SU-DHL-6 (cell line): Measurements from ENCODE around the gene LDB2.

Source experiments
- H2AFZ ChIP-seq: fragments of 200-600 bp; sonication (generic); 2 replicates; pipeline ENCODE4 v1.6.1; 2014; ENCODE audit warnings: low read depth, mild to moderate bottlenecking, moderate library complexity, mixed read lengths, antibody characterized with exemption, low read length; ENCODE audit not compliant: severe bottlenecking
- H3F3A ChIP-seq: fragments of 200-600 bp; shearing (Covaris generic); 2 replicates; pipeline ENCODE4 v1.6.0; 2016; ENCODE audit warnings: antibody characterized with exemption, mild to moderate bottlenecking; ENCODE audit not compliant: insufficient read depth
- H3K27ac ChIP-seq: fragments of 200-600 bp; sonication (generic); 2 replicates; pipeline ENCODE4 v1.5.1; 2016; ENCODE audit warnings: low read depth, mild to moderate bottlenecking, low read length, moderate library complexity, mixed read lengths
- H3K27me3 ChIP-seq: fragments of 200-600 bp; sonication (generic), shearing (Covaris generic); 2 replicates; pipeline ENCODE4 v1.6.0; 2014; ENCODE audit warnings: mild to moderate bottlenecking, low read length
- H3K36me3 ChIP-seq: fragments of 200-600 bp; sonication (generic); 2 replicates; pipeline ENCODE4 v1.6.1; 2014; ENCODE audit warnings: mild to moderate bottlenecking, low read length, mixed read lengths
- H3K4me2 ChIP-seq: fragments of 300-600, 200-600 bp; shearing (Covaris generic), sonication (generic); 2 replicates; pipeline ENCODE4 v1.6.0; 2014; ENCODE audit warnings: low read length, low read depth, mild to moderate bottlenecking; ENCODE audit not compliant: poor library complexity, severe bottlenecking
- H3K4me3 ChIP-seq: fragments of 200-600 bp; sonication (generic); 2 replicates; pipeline ENCODE4 v1.5.1; 2014; ENCODE audit warnings: antibody characterized with exemption, low read length, mild to moderate bottlenecking, mixed read lengths; ENCODE audit not compliant: insufficient read depth, poor library complexity, severe bottlenecking
- H3K79me2 ChIP-seq: fragments of 200-600 bp; sonication (generic); 2 replicates; pipeline ENCODE4 v1.6.1; 2014; ENCODE audit warnings: mild to moderate bottlenecking, low read length, moderate library complexity; ENCODE audit not compliant: insufficient read depth
- H3K9ac ChIP-seq: fragments of 200-600 bp; sonication (generic); 2 replicates; pipeline ENCODE4 v1.7.0; 2014; ENCODE audit warnings: mild to moderate bottlenecking, low read length
- H3K9me2 ChIP-seq: fragments of 200-600 bp; sonication (generic); replicated peaks from 2 replicates; pipeline ENCODE4 v1.6.1; 2014; ENCODE audit warnings: low read length; ENCODE audit not compliant: insufficient read depth
- H3K9me3 ChIP-seq: fragments of 200-600 bp; sonication (generic); 2 replicates; pipeline ENCODE4 v1.6.1; 2014; ENCODE audit warnings: low read length, mixed read lengths; ENCODE audit not compliant: insufficient read depth
- H4K20me1 ChIP-seq: fragments of 200-600 bp; sonication (generic); 2 replicates; pipeline ENCODE4 v1.6.1; 2014; ENCODE audit warnings: low read depth, mild to moderate bottlenecking, antibody characterized with exemption, low read length, moderate library complexity, mixed read lengths
- CTCF ChIP-seq: fragments of 200-600 bp; sonication (generic); IDR thresholded peaks from one replicate; pipeline ENCODE4 v1.5.1; 2017; ENCODE audit warnings: antibody characterized with exemption, mild to moderate bottlenecking, low read length, moderate library complexity; ENCODE audit not compliant: insufficient read depth, poor library complexity, severe bottlenecking
- EZH2phosphoT487 ChIP-seq: fragments of 200-600 bp; sonication (generic), shearing (Covaris generic); conservative IDR thresholded peaks from 2 replicates; pipeline ENCODE4 v1.6.1; 2018; ENCODE audit warnings: mild to moderate bottlenecking, antibody characterized with exemption, low read length, moderate library complexity, mixed read lengths

LDB2 gene

GRCh38 chr4:16835597-16836247, 62.7 kb downstream of the LDB2 start:
- Histone ChIP-seq H3K9me3 (no peaks in the 10 kb centered on the region; the same call in 1 of the 2 replicates), H3K27ac (no peak overlapping the region), H3F3A (no peaks in the 10 kb centered on the region), H3K4me2 (no peak overlapping the region), H3K36me3 (no peaks in the 10 kb centered on the region), H3K9ac (no peak overlapping the region), H4K20me1 (no peaks in the 10 kb centered on the region), H3K79me2 (no peaks in the 10 kb centered on the region), H3K4me3 (no peak overlapping the region), H3K9me2 (no peaks in the 10 kb centered on the region), H2AFZ (no peak overlapping the region), H3K27me3 (no peaks in the 10 kb centered on the region)
- no peak for TF ChIP-seq EZH2phosphoT487
- no peak for TF ChIP-seq CTCF

GRCh38 chr4:16834814-16835213, 63.6 kb downstream of the LDB2 start:
- Histone ChIP-seq H2AFZ (no peak overlapping the region), H3K27me3 (no peaks in the 10 kb centered on the region), H3K4me3 (no peak overlapping the region), H3K27ac (no peak overlapping the region), H3K36me3 (no peaks in the 10 kb centered on the region), H3K9me2 (no peaks in the 10 kb centered on the region), H3K9ac (no peak overlapping the region), H3K4me2 (no peak overlapping the region), H3K9me3 (no peaks in the 10 kb centered on the region; the same call in 1 of the 2 replicates), H3K79me2 (no peaks in the 10 kb centered on the region), H4K20me1 (no peaks in the 10 kb centered on the region), H3F3A (no peaks in the 10 kb centered on the region)
- TF ChIP-seq CTCF (no peak), EZH2phosphoT487 (no peak)

- Histone ChIP-seq H3K4me3 (no peak overlapping the region), H3K36me3 (no peaks in the 10 kb centered on the region), H3K9ac (no peak overlapping the region), H3K79me2 (no peaks in the 10 kb centered on the region), H2AFZ (no peak overlapping the region), H3F3A (no peaks in the 10 kb centered on the region), H3K4me2 (no peak overlapping the region), H3K27ac (no peak overlapping the region), H4K20me1 (no peaks in the 10 kb centered on the region), H3K9me2 (no peaks in the 10 kb centered on the region), H3K9me3 (no peaks in the 10 kb centered on the region; the same call in 1 of the 2 replicates), H3K27me3 (no peaks in the 10 kb centered on the region)
- TF ChIP-seq CTCF (no peak), EZH2phosphoT487 (no peak)
Observed at GRCh38 chr4:16833722-16834121, 64.7 kb downstream of the LDB2 start.
